Testis (tissue), 3 donors: ENCODE results near the gene PAWR. TPM values are rescaled to one million over a fixed set of nuclear protein-coding genes. Genes with fewer than 3 reads are reported as not detected.

ENCODE experiments used
- DNase-seq: peaks from one replicate; pipeline ENCODE4 v3.0.0-alpha.2; 2019
- H3K27ac ChIP-seq, 2 donors: fragments of 200-600 bp; sonication (generic); one replicate each; pipeline ENCODE4 v1.5.1; 2019
- H3K27me3 ChIP-seq: fragments of 200-600 bp; sonication (generic); one replicate; pipeline ENCODE4 v1.5.1; 2019
- H3K36me3 ChIP-seq: fragments of 200-600 bp; sonication (generic); one replicate; pipeline ENCODE4 v1.5.1; 2017; ENCODE audit warnings: low read depth; ENCODE audit errors: missing control alignments
- H3K4me1 ChIP-seq: fragments of 200-600 bp; sonication (generic); one replicate; pipeline ENCODE4 v1.5.1; 2019
- H3K4me3 ChIP-seq, 2 donors: fragments of 200-600 bp; sonication (generic); one replicate each; pipeline ENCODE4 v1.5.1; 2017 to 2019
- H3K9me3 ChIP-seq: fragments of 200-600 bp; sonication (generic); one replicate; pipeline ENCODE4 v1.5.1; 2017
- CTCF ChIP-seq, 3 experiments: fragments of 450-650 bp in 2 of 3; fragments of 200-600 bp in 1 of 3; sonication (generic) in 1 of 3; IDR thresholded peaks; one replicate each; pipeline ENCODE4 v1.5.1; 2016 to 2019; ENCODE audit warnings: antibody characterized with exemption in 3 of 3, mild to moderate bottlenecking in 2 of 3, moderate library complexity in 1 of 3
- POLR2A ChIP-seq: fragments of 450-650 bp; IDR thresholded peaks from one replicate; pipeline ENCODE4 v1.6.1; 2017; ENCODE audit warnings: antibody characterized with exemption, mild to moderate bottlenecking, moderate library complexity
- WGBS, 2 donors: methylation state at CpG; one replicate each; pipeline ENCODE4 v1.1.5; 2018; 5-methylcytosine and 5-hydroxymethylcytosine counted together
- intact Hi-C: fragments of 100-400 bp; cut with DNase I; formaldehyde crosslinking; loops from one replicate; pipeline ENCODE4 v1.15.1; 2023; ENCODE audit warnings: low total_unique reads
- polyA plus RNA-seq: library from polyadenylated mRNA; stranded (reverse); fragments of 350-450 nt; fragmentation: Illumina TruSeq; extraction: RNeasy Lipid Tissue Mini Kit (QIAGEN cat#74804); gene quantifications from one replicate; pipeline ENCODE4 v1.2.3, GENCODE V29; 2014; ENCODE audit warnings: low read depth, low replicate concordance; ENCODE audit not compliant: insufficient read depth
- total RNA-seq, 2 donors: library from RNA; depleted of rRNA; stranded (reverse); fragments of >200 nt; gene quantifications; one replicate each; pipeline ENCODE4 v1.2.3, GENCODE V29; 2016

Gene PAWR
- total and polyA plus RNA-seq, 3 donors from 2014 or later = 37.2 to 59.2 (median 50.2) TPM

- 88 to 92% methylated on average over 10 of the region's 10 CpGs for WGBS, 2 donors
Observed at GRCh38 chr12:79596719-79597350, 93.9 kb downstream of the PAWR start.

GRCh38 chr12:79595273-79595672 is 95.5 kb downstream of the PAWR start:
- DNase-seq = no peak
- 93 to 96% methylated on average over 4 of the region's 4 CpGs for WGBS, 2 donors
- TF ChIP-seq CTCF (IDR thresholded peaks at IDR 0.05) (no peak), POLR2A (no peak)

More at GRCh38 chr12:79596719-79597350, 93.9 kb downstream of the PAWR start:
- no peaks in the 10 kb centered on the region for H3K36me3 ChIP-seq
- H3K9me3 ChIP-seq = no peaks in the 10 kb centered on the region
- H3K4me1 ChIP-seq = no peaks in the 10 kb centered on the region
- H3K27me3 ChIP-seq = no peaks in the 10 kb centered on the region
- TF ChIP-seq POLR2A (no peak), CTCF (IDR thresholded peaks at IDR 0.05) (no peak)
- intact Hi-C loops = no loop called here
- no peak for DNase-seq
- no peak overlapping the region for H3K27ac ChIP-seq
- H3K4me3 ChIP-seq = no peak overlapping the region

GRCh38 chr12:79592865-79593264 is 97.9 kb downstream of the PAWR start:
- WGBS, 2 donors = 61 to 97% methylated on average over 3 of the region's 3 CpGs
- Histone ChIP-seq H3K4me1 (no peaks in the 10 kb centered on the region), H3K27me3 (no peaks in the 10 kb centered on the region), H3K36me3 (no peaks in the 10 kb centered on the region), H3K9me3 (no peaks in the 10 kb centered on the region), H3K27ac (no peak overlapping the region), H3K4me3 (no peak overlapping the region)
- intact Hi-C loops = no loop called here
- no peak for DNase-seq
- TF ChIP-seq CTCF (IDR thresholded peaks at IDR 0.05) (no peak), POLR2A (no peak)

More at GRCh38 chr12:79595273-79595672, 95.5 kb downstream of the PAWR start:
- H3K27ac ChIP-seq = no peak overlapping the region
- no peaks in the 10 kb centered on the region for H3K27me3 ChIP-seq
- H3K4me3 ChIP-seq = no peak overlapping the region
- H3K36me3 ChIP-seq = no peaks in the 10 kb centered on the region
- no peaks in the 10 kb centered on the region for H3K9me3 ChIP-seq
- H3K4me1 ChIP-seq = no peaks in the 10 kb centered on the region
- intact Hi-C loops = no loop called here

- Histone ChIP-seq H3K9me3 (no peaks in the 10 kb centered on the region), H3K36me3 (no peaks in the 10 kb centered on the region), H3K4me3 (no peak overlapping the region), H3K27me3 (no peaks in the 10 kb centered on the region), H3K4me1 (no peaks in the 10 kb centered on the region), H3K27ac (no peak overlapping the region)
- WGBS, 2 donors = 72 to 89% methylated on average over 1 of the region's 1 CpG
- intact Hi-C loops = no loop called here
- TF ChIP-seq POLR2A (no peak), CTCF (IDR thresholded peaks at IDR 0.05) (no peak)
- DNase-seq = no peak
Observed at GRCh38 chr12:79591988-79592387, 98.8 kb downstream of the PAWR start.

GRCh38 chr12:79590751-79591150 is 100.0 kb downstream of the PAWR start:
- H3K27ac ChIP-seq = no peak overlapping the region
- H3K9me3 ChIP-seq = no peaks in the 10 kb centered on the region
- no peaks in the 10 kb centered on the region for H3K27me3 ChIP-seq
- H3K36me3 ChIP-seq = no peaks in the 10 kb centered on the region
- intact Hi-C loops = no loop called here
- TF ChIP-seq POLR2A = no peak
- no peak for TF ChIP-seq CTCF (IDR thresholded peaks at IDR 0.05)
- no peaks in the 10 kb centered on the region for H3K4me1 ChIP-seq
- DNase-seq = no peak
- H3K4me3 ChIP-seq = no peak overlapping the region
- 91 to 99% methylated on average over 2 of the region's 2 CpGs for WGBS, 2 donors
